ENCODE results near the gene SEMA5A.
"Not testable (repeated sequence)": the region's sequence is repeated elsewhere in the genome, so short reads cannot be mapped to it uniquely, and the experiment has no call there.

The SEMA5A gene

DNA sequence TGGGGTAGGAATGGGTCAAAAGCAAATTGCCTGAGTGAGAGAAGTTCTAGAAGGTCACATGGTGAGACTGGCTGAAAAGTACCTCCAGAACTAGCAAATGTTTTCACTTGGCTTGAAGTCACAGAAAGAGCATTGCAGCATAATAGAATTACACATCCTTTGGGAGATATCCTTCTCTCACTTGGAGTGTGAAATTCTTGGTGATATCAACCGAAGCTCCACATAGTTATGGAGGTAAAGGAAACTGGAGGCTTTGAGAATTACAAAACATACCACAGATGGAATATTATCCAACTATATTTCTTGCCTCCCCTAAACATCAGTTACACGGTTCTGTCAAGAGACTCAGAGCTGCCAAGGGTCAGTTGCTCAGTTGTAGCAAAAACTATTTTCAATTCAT, 182.4 kb downstream of the SEMA5A start:
- no peak for DNase-seq (ENCODE audit: low read depth in 1 of 2, low spot score in 1 of 2)

DNA sequence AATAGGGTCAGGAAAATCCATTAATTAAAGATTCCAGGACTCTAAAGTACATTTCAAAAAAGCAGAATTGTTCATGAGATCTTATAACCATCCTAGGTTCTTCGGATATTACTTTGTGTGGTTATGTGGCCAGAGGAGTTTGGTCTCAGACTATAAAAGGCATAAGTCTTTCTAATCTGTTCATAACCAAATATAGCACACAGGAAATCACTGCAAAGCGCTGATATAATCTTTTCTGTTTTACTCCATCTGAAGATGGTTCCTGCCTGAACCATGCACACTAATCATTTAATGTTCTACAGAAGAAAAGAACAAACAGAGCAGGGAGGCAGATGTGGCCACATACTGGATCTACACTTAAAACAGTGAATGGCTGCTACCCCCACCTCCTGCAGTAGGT, 182.8 kb downstream of the SEMA5A start:
- no peak for DNase-seq (ENCODE audit: low read depth in 1 of 2, low spot score in 1 of 2)

DNA sequence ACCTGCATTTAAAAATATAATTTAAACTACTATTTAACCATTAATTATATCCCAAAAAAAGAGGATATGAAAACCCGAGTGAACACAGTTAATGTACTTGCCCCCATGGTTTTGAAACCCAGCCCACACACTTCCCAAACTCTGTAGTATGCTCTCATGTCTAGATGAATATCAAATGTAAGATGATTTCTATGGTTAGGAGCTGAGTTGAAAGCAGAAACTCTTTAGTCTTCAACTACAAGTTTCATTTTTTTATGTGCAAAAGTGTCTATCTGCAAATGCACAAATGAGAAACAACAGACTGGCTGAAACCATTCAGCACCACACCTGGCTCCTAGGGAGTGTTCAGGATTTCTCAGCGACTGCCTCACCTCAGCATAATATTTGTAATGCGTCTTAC, 183.3 kb downstream of the SEMA5A start:
- DNase-seq (ENCODE audit: low read depth in 1 of 2, low spot score in 1 of 2) = no peak

DNA sequence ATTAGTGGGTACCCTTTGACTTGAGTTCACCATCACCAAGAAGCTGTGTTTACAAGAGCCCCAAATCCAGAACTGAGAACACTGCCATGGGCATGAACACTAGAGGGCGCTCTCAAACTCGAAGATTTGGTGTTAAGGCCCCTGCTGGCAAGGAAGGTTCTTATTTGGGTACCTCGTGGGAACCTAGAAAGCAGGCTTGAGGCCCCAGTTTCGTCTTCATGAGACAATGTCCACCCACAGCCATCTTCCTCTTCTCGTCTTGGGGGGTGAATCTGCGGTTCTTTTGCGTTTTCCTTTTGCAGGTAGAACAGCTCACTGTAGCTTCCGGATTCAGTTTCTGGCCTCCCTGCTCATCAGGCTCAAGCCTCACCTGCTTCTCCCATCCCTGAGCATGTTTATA, 184.0 kb downstream of the SEMA5A start:
- DNase-seq (ENCODE audit: low read depth in 1 of 2, low spot score in 1 of 2) = peak in 1 of 2 donors; percentile 4

GRCh38 chr5:9358961-9359685, 186.8 kb downstream of the SEMA5A start:
- no peak for DNase-seq (ENCODE audit: low read depth in 1 of 2, low spot score in 1 of 2)

DNA sequence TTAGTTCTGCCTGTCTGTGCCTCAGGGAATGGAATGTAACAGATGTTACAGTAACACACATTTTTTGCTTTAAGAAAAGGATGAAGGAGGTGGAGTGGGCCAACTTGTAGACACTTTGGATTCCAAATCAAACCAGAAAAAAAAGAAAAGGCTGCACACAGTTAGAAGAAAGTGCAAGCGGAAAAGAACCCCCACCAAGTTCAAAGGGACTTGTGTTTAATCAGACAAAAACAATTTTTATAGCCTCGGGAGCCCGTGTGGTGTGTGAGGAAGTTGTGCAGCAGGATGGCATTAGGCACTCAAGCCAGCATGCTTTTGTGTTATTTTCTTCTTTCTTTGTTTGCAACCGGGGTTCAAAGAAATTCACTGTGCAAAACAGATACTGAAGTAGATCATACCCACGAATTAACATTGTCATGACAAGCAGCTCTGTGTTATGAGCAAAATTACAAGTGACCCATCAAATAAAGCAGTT, 189.5 kb downstream of the SEMA5A start:
- DNase-seq (ENCODE audit: low read depth in 1 of 2, low spot score in 1 of 2) = no peak

GRCh38 chr5:9354336-9355081, 191.4 kb downstream of the SEMA5A start:
- DNase-seq (ENCODE audit: low read depth in 1 of 2, low spot score in 1 of 2) = no peak

DNA sequence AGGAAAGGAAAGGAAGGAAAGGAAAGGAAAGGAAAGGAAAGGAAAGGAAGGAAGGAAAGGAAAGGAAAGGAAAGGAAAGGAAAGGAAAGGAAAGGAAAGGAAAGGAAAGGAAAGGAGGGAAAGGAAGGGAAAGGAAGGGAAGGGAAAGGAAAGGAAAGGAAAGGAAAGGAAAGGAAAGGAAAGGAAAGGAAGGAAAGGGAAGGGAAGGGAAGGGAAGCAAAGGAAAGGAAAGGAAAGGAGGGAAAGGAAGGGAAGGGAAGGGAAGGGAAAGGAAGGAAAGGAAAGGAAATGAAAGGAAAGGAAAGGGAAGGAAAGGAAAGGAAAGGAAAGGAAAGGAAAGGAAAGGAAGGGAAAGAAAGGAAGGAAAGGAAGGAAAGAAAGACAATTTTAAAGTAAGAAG, 192.8 kb downstream of the SEMA5A start:
- not testable (repeated sequence) for DNase-seq (ENCODE audit: low read depth in 1 of 2, low spot score in 1 of 2)

- DNase-seq (ENCODE audit: low read depth in 1 of 2, low spot score in 1 of 2) = no peak
Measured at GRCh38 chr5:9351546-9351945, 194.3 kb downstream of the SEMA5A start.

DNA sequence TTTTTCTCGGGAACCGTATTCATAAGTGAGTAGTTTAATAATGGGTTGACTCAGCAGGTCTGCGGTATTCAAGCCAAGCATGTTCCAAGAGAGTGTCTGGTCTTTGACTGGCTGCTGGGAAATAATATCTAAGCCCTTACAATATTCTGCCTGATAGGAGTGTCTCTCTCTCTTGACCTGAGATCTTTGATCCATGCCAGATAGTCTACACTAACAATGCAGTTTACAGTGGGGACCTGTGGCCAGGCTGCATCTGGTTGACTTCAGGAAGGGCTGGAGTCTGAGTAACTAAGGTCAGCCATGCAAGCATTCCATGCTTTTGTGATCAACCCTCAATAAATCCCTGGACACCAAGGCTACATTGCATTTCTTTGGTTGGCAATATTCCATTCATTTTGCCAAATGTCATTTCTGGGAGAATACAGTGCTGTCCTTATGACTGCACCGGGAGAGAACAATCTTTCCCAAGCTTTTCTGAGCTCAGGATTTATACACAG, 195.5 kb downstream of the SEMA5A start:
- no peak for DNase-seq (ENCODE audit: low read depth in 1 of 2, low spot score in 1 of 2)

- DNase-seq (ENCODE audit: low read depth in 1 of 2, low spot score in 1 of 2) = no peak
Measured at GRCh38 chr5:9348401-9348996, 197.4 kb downstream of the SEMA5A start.

- DNase-seq (ENCODE audit: low read depth in 1 of 2, low spot score in 1 of 2) = no peak
Measured at GRCh38 chr5:9347541-9348295, 198.2 kb downstream of the SEMA5A start.

DNA sequence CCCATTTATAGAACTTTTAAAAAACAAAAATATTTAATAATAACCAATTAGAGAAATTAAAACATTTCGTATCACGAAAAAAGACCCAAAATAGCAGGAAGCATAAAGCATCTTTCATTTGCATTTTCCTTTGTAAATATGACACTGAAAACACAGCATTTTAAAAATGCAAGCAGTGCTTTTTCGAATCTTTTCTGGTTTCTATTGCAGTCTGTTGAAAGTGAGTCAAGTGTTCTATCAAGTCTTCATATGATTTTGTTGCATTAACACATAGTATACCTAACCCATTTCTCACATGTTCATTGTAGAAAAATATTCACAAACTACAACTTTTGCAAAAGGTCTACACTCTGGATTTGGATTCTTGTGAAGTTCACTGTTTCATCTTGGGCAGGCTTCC, 198.8 kb downstream of the SEMA5A start:
- no peak for DNase-seq (ENCODE audit: low read depth in 1 of 2, low spot score in 1 of 2)

- no peak for DNase-seq (ENCODE audit: low read depth in 1 of 2, low spot score in 1 of 2)
Measured at GRCh38 chr5:9344751-9345240, 201.1 kb downstream of the SEMA5A start.

- DNase-seq (ENCODE audit: low read depth in 1 of 2, low spot score in 1 of 2) = no peak
Measured at GRCh38 chr5:9343146-9343850, 202.6 kb downstream of the SEMA5A start.

- no peak for DNase-seq (ENCODE audit: low read depth in 1 of 2, low spot score in 1 of 2)
Measured at GRCh38 chr5:9342161-9342787, 203.6 kb downstream of the SEMA5A start.

DNA sequence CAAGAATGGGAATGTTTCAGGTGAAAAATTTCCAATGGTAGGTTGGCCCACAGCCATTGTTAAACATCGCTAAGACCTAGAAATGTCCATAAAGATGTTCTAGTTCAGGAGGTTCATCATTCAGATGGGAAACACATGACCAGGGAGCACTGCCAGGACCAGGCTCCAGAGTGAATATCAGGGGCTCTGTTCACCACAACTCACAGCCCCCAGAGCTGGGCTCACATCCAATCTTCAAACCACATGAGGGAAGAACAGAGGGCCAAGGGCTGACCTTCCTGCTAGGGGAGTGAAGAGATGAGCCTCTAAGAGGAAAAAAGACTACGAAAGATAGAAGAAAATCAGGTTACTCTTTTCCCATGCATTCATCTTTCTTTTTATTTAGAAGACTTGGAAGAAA, 205.8 kb downstream of the SEMA5A start:
- no peak for DNase-seq (ENCODE audit: low read depth in 1 of 2, low spot score in 1 of 2)

- DNase-seq (ENCODE audit: low read depth in 1 of 2, low spot score in 1 of 2) = no peak
Measured at GRCh38 chr5:9339206-9339818, 206.6 kb downstream of the SEMA5A start.

DNA sequence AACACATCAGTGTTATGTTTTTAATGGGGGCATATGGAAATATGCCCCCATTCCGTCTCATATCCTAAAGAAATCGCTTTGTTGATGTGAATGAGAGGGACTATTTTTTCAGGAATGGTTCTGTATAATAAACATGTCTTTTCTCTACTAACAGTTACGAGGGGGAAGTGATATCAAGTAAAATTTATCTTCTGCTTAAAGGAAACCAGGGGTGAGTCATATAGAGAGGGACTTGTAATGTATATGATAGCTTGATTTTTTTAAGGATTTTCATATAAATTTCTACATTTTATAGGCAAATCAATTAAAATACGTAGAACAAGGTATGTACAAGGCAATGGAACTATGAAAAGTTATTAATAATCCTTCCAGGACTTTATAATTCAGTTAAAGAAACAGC, 207.1 kb downstream of the SEMA5A start:
- no peak for DNase-seq (ENCODE audit: low read depth in 1 of 2, low spot score in 1 of 2)

Measured in activated CD4-positive, alpha-beta T cell treated with anti-CD3 and anti-CD28 coated beads, Interleukin-2, amount 50 U/mL, for 24 hours (primary cell).